ENCODE results near the gene GPC6.

The GPC6 gene

DNA sequence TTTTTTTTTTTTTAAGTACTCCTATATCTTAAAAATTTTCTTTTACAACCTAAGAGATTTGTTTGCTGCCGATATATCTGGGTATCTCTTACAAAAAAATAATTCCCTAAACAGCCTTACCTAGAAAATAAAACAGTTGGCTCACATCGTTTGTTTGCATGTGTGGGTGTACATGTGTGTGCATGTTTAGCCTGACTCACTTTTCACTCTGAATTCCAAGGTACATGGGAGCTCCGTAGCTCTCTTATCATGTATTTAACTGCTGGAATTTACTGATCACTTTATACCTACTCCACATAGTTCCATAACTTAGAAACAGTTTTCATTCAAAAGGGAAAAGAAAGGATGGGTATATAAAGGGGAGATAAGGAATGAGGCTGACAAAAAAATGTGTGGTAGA is 616.5 kb downstream of the GPC6 start:
- DNase-seq (ENCODE audit: low read depth): no peak

DNA sequence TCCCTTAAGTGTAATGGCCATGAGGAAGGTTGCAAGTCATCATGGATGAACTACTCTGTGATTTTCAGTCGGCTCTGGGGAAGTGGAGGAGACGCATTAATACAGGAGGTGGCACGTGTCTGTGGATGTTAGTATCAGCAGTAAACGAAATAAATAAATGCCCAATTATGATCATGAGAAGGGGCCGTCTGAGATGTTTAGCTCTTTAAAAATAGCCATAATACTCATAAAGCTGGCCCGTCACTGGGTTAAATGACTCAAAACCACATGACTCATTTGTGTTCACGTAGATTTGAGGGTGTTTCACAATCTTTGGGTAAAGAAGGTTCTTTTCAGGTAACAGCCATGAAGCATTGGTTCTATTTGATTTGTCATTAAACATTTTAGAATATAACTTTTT is 620.6 kb downstream of the GPC6 start:
- DNase-seq (ENCODE audit: low read depth): no peak

GRCh38 chr13:93848247-93848646 is 621.6 kb downstream of the GPC6 start:
- DNase-seq (ENCODE audit: low read depth): no peak

DNA sequence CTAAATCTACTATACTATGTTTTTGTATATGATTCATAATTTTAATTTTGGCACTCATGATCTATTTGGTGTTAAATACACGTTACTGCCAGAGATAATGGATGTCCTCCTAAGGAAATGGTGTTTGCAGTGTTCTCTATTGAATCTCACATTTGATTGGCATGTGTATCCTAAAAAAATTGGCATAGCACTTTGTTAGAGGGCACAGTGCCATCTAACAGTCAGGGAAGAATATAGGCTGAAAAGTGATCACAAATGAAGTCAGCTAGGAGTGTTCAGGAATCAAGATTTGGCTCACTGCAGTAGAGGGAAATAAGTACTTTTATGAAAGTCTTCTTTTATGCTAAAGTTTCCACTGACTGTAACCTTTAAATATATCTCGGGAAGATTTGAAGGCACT is 624.6 kb downstream of the GPC6 start:
- no peak for DNase-seq (ENCODE audit: low read depth)

GRCh38 chr13:93853912-93854311 is 627.3 kb downstream of the GPC6 start:
- DNase-seq (ENCODE audit: low read depth): no peak

- no peak for DNase-seq (ENCODE audit: low read depth)
These were observed 630.5 kb downstream of the GPC6 start for GRCh38 chr13:93857126-93857525.

DNA sequence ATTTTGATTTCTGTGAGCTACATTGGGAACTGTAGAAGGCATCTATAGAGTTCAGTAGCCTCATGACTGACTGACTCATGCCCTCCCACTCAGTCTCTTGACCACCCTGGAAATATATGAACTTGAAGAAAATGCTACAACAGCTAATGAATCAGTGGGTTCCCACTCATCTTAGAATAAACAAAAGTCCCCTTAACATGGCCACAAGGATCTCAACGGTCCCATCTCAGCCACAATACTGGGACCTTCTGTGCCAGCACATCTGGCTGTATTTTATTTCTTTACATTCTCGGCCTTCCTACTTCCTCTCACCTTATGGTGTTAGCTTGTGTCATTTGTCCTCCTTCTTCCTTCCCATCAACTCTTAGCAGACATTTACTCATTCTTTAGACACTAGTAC is 633.1 kb downstream of the GPC6 start:
- DNase-seq (ENCODE audit: low read depth): no peak

- peak; percentile 18 for DNase-seq (ENCODE audit: low read depth)
These were observed 635.2 kb downstream of the GPC6 start for GRCh38 chr13:93861818-93862217.

GRCh38 chr13:93862259-93862658 is 635.7 kb downstream of the GPC6 start:
- DNase-seq (ENCODE audit: low read depth): no peak

- DNase-seq (ENCODE audit: low read depth): no peak
These were observed 638.6 kb downstream of the GPC6 start for GRCh38 chr13:93865235-93865634.

GRCh38 chr13:93867481-93867880 is 640.9 kb downstream of the GPC6 start:
- no peak for DNase-seq (ENCODE audit: low read depth)

GRCh38 chr13:93872376-93872775 is 645.8 kb downstream of the GPC6 start:
- DNase-seq (ENCODE audit: low read depth): no peak

GRCh38 chr13:93872786-93873347 is 646.3 kb downstream of the GPC6 start:
- DNase-seq (ENCODE audit: low read depth): no peak

DNA sequence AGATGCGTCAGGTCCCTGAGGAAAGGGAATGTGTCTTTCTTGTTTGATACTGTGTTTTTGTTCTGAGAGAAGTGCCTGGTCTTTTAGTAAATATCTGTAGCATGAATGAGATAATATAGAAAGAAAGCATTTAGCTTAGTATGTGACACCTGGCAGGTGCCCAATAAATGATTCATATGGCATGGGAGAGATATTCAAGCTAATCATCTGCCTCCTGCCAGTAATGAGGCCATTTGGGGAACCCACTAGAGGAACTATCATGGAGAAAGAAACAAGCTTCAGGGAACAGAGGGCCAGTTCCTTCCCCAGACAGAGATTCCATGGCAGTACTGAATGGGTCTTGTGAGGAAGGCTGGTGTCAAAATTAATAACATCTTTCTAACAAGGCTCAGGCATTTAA is 648.9 kb downstream of the GPC6 start:
- DNase-seq (ENCODE audit: low read depth): no peak

DNA sequence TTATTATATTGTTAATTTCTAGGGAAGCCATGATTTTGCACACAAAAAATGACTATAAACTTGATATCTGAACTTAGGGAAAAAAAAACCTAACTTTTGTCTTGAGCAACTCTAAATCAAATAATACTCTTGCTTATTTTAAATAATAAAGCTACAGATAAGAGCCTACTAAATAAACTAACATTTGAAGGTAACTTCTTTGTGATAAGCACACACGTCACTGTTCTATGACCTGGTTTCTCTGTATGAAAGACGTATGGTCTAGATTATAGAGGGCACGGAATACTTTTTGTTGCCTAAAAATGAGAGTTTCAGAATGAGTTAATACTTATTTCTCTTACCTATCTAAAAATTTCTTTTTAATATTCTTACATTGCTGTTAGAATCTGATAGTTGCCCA is 649.6 kb downstream of the GPC6 start:
- no peak for DNase-seq (ENCODE audit: low read depth)

DNA sequence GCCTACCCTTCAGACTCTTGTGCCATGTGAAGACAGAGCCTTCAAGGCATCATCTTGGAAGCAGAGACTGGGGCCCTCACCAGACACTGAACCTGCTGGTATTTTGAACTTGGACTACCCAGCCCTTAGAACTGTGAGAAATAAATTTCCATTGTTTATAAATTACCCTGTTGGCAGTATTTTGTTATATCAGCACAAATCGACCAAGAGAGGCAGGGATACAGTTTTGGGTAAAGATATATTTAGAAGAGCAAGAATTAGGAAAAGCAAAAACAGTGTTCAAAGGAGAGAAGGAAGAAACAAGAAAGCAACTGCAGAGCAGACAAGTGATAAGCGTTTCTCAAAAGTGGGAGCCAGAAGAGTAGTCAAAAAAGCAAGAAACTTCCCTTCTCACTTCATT is 652.1 kb downstream of the GPC6 start:
- no peak for DNase-seq (ENCODE audit: low read depth)

DNA sequence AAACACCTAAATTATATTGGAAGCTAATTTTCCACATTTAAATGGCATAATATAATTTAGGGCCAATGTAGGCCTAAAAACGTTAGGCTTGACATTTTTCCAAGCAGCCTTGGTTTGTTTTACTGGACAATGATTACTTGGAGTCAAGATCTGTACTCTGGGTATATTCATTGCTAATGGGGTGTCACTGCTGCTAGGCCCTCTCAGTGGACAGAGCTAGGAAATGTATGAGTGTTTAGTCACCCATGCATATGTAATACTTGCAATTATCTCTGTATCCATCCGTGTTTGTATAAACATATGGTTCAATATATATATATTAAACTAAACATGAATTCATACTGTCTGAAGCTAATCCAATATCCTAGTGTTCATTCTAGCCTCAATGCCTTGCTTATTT is 654.8 kb downstream of the GPC6 start:
- no peak for DNase-seq (ENCODE audit: low read depth)

DNA sequence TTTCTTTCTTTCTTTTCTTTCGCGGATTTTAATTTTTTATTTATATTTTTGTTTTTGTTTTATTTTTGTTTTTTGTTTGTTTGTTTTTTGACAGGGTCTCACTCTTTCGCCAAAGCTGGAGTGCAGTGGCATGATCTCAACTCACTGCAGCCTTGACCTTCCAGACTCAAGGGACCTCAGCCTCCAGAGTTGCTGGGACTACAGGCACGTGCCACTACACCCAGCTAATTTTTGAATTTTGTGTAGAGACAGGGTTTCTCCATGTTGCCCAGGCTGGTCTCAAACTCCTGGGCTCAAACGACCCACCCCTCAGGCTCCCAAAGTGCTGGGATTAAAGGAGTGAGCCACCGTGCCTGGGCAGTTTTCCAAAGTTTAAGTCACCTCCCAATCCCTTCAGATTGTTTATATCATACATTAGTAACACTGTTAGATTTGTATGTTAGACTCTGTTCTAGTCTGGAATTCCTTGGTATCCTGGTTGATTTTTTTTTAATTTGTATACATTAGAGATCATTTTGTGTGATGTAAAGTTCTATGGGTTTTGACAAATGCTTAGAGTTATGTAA is 655.6 kb downstream of the GPC6 start:
- DNase-seq (ENCODE audit: low read depth): no peak

- DNase-seq (ENCODE audit: low read depth): no peak
These were observed 662.9 kb downstream of the GPC6 start for GRCh38 chr13:93889430-93889951.

DNA sequence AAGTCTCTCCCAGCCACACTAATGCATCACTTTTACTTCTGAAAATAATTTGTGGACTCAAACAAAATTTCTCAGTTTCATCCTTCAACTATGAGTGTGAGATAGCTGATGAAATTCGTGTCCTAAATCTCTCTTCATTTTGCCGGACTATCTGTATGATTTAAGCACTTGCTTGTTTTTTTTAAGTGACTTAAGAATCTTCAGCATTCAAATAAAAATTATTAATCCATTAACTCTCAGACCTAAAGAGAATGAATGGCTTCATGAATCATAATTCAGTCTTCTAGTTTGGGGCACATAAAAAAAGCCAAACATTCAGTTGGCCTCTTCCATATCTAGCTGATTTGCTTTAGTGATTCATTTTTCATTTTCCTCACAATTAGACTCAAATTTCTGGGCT is 673.4 kb downstream of the GPC6 start:
- DNase-seq (ENCODE audit: low read depth): peak; percentile 17

DNA sequence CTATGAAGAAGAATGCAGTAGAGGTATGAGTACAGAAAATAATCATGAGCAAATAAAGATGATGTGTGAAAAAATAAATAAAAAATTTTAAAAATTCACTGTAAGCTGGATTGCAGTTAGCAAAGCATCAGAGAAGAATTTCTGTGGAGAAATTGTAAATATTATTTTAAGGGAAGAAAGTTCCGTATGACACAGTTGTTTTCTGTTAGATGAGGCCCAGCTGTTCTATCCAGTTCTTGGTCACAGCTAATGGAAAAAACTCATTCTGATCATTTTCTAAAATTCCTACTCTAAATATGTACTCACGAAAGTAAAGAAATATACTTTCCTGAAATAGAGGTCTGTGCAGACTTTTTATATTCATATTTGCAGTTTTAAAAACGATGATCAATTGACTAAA is 674.1 kb downstream of the GPC6 start:
- DNase-seq (ENCODE audit: low read depth): no peak

DNA sequence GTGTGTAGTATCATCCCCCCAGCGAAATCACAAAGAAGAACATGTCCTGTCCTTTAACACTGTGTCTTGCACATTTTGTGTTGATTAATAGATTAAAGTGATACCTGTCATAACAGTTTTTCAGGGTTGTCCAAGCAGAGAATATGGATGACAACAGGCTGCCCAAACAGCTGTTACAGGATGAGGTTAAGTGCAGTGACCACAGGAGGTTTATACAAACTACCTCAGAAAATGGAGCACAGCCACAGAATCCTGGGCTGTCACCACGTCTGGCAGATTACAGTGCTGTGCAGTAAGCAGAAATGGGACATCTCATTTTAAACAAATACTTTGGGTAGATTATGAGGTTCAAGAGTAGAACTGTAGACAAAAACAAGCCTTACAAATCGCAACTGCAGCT is 677.3 kb downstream of the GPC6 start:
- no peak for DNase-seq (ENCODE audit: low read depth)

- DNase-seq (ENCODE audit: low read depth): peak; percentile 45
These were observed 688.7 kb downstream of the GPC6 start for GRCh38 chr13:93915269-93915809.
